ENCODE data around the gene EXD3.

The EXD3 gene

DNA sequence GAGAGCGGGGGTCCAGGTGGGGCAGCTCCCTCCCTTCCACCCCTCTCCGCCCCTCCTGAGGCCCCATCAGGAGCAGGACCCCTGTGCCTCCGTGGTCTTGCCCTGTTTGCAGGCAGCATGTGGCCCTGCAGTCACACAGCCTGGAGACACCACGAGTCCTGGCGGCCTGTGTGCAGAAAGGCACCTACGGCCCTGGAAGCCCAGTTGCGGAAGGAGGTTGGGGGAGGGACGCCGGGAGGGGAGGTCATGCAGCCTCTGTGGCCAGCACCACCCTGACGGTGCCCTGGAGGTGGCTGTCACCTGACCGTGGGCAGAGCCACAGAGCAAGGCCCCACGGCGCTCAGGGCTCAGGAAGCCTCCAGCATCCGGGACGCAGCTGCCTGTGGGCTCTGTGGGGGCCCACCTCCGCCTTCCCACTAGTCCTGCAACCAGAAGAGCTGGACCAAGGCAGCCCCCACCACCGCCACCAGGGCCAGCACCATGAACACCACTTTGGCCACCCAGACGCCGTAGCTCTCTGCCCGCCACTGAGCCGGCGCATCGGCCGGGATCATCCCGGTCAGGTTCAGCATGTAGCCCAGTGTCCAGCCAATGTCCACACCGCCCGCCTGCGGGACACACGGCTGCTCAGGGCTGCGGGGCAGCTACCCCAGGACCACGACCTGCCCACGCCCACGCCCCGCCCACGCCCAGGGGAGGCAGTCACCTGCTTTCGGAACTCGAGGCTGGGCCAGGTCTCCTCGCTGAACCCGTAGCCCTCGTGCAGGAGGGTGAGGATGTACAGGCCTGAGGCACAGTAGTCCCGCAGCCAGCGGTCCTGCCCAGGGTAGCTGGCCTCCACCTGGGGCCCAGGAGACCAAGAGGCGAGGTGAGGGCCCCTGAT, 11.8 kb upstream of the EXD3 start:
- Histone ChIP-seq H3K27ac (replicated peaks) (no peak overlapping the region), H3K27me3 (ENCODE audit: insufficient read depth, poor library complexity, severe bottlenecking) (no peaks in the 10 kb centered on the region), H3K4me3 (replicated peaks; ENCODE audit: insufficient read depth, low read length) (no peak overlapping the region)
- TF ChIP-seq, protein P1, sequence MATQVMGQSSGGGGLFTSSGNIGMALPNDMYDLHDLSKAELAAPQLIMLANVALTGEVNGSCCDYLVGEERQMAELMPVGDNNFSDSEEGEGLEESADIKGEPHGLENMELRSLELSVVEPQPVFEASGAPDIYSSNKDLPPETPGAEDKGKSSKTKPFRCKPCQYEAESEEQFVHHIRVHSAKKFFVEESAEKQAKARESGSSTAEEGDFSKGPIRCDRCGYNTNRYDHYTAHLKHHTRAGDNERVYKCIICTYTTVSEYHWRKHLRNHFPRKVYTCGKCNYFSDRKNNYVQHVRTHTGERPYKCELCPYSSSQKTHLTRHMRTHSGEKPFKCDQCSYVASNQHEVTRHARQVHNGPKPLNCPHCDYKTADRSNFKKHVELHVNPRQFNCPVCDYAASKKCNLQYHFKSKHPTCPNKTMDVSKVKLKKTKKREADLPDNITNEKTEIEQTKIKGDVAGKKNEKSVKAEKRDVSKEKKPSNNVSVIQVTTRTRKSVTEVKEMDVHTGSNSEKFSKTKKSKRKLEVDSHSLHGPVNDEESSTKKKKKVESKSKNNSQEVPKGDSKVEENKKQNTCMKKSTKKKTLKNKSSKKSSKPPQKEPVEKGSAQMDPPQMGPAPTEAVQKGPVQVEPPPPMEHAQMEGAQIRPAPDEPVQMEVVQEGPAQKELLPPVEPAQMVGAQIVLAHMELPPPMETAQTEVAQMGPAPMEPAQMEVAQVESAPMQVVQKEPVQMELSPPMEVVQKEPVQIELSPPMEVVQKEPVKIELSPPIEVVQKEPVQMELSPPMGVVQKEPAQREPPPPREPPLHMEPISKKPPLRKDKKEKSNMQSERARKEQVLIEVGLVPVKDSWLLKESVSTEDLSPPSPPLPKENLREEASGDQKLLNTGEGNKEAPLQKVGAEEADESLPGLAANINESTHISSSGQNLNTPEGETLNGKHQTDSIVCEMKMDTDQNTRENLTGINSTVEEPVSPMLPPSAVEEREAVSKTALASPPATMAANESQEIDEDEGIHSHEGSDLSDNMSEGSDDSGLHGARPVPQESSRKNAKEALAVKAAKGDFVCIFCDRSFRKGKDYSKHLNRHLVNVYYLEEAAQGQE (IDR thresholded peaks at IDR 0.05; ENCODE audit: insufficient replicate concordance, low read depth), result no peak
- TF ChIP-seq SPI1 (IDR thresholded peaks at IDR 0.05; ENCODE audit: borderline replicate concordance, low read depth), result no peak
- no peak for TF ChIP-seq POLR2AphosphoS5 (IDR thresholded peaks at IDR 0.05; ENCODE audit: low read depth)
- no peak for DNase-seq (ENCODE audit: low read depth in 1 of 2, low spot score in 1 of 2)

DNA sequence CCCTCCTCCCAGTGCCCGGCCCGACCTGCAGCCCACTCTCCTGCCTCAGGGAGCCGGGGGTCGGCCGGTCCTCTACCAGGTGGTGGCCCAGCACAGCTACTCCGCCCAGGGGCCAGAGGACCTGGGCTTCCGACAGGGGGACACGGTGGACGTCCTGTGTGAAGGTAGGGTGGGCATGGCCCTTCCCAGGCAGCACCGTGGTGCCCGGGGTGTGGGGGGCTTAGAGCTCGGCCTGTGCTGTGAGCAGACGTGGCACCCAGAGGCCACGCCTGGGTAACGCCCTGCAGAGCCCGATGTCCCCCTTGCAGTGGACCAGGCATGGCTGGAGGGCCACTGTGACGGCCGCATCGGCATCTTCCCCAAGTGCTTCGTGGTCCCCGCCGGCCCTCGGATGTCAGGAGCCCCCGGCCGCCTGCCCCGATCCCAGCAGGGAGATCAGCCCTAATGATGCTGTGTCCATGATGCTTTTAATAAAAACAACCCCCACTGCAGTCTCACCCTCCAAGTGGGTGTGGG, 11.0 kb upstream of the EXD3 start:
- Histone ChIP-seq H3K27ac (replicated peaks) (no peak overlapping the region), H3K4me3 (replicated peaks; ENCODE audit: insufficient read depth, low read length) (no peak overlapping the region), H3K27me3 (ENCODE audit: insufficient read depth, poor library complexity, severe bottlenecking) (no peaks in the 10 kb centered on the region)
- DNase-seq (ENCODE audit: low read depth in 1 of 2, low spot score in 1 of 2), result no peak
- TF ChIP-seq SPI1 (IDR thresholded peaks at IDR 0.05; ENCODE audit: borderline replicate concordance, low read depth) (no peak), GABPA (IDR thresholded peaks at IDR 0.05; ENCODE audit: low read depth) (no peak), POLR2AphosphoS5 (IDR thresholded peaks at IDR 0.05; ENCODE audit: low read depth) (no peak)
- TF ChIP-seq, protein P2, sequence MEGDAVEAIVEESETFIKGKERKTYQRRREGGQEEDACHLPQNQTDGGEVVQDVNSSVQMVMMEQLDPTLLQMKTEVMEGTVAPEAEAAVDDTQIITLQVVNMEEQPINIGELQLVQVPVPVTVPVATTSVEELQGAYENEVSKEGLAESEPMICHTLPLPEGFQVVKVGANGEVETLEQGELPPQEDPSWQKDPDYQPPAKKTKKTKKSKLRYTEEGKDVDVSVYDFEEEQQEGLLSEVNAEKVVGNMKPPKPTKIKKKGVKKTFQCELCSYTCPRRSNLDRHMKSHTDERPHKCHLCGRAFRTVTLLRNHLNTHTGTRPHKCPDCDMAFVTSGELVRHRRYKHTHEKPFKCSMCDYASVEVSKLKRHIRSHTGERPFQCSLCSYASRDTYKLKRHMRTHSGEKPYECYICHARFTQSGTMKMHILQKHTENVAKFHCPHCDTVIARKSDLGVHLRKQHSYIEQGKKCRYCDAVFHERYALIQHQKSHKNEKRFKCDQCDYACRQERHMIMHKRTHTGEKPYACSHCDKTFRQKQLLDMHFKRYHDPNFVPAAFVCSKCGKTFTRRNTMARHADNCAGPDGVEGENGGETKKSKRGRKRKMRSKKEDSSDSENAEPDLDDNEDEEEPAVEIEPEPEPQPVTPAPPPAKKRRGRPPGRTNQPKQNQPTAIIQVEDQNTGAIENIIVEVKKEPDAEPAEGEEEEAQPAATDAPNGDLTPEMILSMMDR (IDR thresholded peaks at IDR 0.05; ENCODE audit: insufficient read depth, low read length), result no peak
- TF ChIP-seq, protein P1 (IDR thresholded peaks at IDR 0.05; ENCODE audit: insufficient replicate concordance, low read depth), result no peak

DNA sequence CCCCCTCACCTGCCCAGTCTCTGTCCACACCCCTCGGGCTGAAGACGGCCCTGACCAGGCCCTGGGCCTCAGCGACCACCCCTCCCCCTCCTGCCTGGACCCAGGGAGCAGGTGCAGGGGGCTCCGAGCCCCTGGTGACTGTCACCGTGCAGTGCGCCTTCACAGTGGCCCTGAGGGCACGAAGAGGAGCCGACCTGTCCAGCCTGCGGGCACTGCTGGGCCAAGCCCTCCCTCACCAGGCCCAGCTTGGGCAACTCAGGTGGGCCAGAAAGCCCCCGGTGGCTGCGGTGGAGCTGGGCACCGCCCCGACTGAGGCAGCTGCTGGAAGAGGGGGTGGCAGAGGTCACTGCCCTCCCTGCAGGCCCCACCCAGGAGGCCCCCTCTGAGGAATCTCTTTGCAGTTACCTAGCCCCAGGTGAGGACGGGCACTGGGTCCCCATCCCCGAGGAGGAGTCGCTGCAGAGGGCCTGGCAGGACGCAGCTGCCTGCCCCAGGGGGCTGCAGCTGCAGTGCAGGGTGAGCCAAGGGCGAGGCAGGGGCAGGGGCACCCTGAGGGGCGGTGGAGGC, 10.5 kb upstream of the EXD3 start:
- Histone ChIP-seq H3K4me3 (replicated peaks; ENCODE audit: insufficient read depth, low read length) (no peak overlapping the region), H3K27ac (replicated peaks) (no peak overlapping the region), H3K27me3 (ENCODE audit: insufficient read depth, poor library complexity, severe bottlenecking) (no peaks in the 10 kb centered on the region)
- no peak for DNase-seq (ENCODE audit: low read depth in 1 of 2, low spot score in 1 of 2)
- TF ChIP-seq GABPA (IDR thresholded peaks at IDR 0.05; ENCODE audit: low read depth) (no peak), POLR2AphosphoS5 (IDR thresholded peaks at IDR 0.05; ENCODE audit: low read depth) (no peak), SPI1 (IDR thresholded peaks at IDR 0.05; ENCODE audit: borderline replicate concordance, low read depth) (no peak)
- TF ChIP-seq, protein P2 (IDR thresholded peaks at IDR 0.05; ENCODE audit: insufficient read depth, low read length), result no peak
- TF ChIP-seq, protein P1 (IDR thresholded peaks at IDR 0.05; ENCODE audit: insufficient replicate concordance, low read depth), result no peak

Data from HL-60 (cell line).